ENCODE measurements around the gene LGALS16. TPM values are rescaled to one million over a fixed set of nuclear protein-coding genes. Genes with fewer than 3 reads are reported as not detected.

Gene LGALS16
- not detected in 2 replicates for total RNA-seq

DNA sequence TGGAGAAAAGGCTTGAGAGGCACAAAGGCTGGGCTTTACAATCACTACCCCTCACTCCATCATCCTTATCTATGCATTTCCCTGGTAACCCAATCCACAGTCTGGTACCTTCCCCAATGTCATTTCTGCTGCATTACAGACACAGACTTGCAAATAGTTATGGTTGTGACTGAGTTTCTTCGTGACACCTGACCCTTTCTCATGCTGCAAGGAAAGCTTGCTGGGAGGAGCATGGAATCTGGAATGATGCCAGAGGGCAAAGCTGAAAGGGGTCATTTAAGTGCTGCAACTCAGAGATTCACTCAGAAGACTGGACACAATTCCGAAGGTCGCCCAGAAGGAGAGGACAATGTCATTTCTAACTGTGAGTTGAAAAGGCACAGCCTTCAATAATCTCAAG lies at the start of gene LGALS16:
TSS of gene LGALS16 (plus strand) at position 301 of the 400 bp plus-strand sequence. CDS start at position 350, 49 bp downstream.
- H3K9me3 Mint-ChIP-seq: no peaks in the 10 kb centered on the region
- POLR2A ChIA-PET: no interaction called here
- H3K27me3 Mint-ChIP-seq: peaks cover 28% of the 10 kb centered on the region
- H3K4me1 Mint-ChIP-seq: no peaks in the 10 kb centered on the region
- intact Hi-C loops (cut with micrococcal nuclease): no loop called here
- H3K4me3 Mint-ChIP-seq: no peak within 1 kb of the TSS
- ATAC-seq (ENCODE audit: low read depth) (no peak), DNase-seq (no peak)
- TF ChIP-seq, protein P1, sequence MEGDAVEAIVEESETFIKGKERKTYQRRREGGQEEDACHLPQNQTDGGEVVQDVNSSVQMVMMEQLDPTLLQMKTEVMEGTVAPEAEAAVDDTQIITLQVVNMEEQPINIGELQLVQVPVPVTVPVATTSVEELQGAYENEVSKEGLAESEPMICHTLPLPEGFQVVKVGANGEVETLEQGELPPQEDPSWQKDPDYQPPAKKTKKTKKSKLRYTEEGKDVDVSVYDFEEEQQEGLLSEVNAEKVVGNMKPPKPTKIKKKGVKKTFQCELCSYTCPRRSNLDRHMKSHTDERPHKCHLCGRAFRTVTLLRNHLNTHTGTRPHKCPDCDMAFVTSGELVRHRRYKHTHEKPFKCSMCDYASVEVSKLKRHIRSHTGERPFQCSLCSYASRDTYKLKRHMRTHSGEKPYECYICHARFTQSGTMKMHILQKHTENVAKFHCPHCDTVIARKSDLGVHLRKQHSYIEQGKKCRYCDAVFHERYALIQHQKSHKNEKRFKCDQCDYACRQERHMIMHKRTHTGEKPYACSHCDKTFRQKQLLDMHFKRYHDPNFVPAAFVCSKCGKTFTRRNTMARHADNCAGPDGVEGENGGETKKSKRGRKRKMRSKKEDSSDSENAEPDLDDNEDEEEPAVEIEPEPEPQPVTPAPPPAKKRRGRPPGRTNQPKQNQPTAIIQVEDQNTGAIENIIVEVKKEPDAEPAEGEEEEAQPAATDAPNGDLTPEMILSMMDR (IDR thresholded peaks at IDR 0.05): no peak
- no peak within 1 kb of the TSS for H3K27ac Mint-ChIP-seq
- CTCF ChIA-PET: no interaction called here
- no peaks in the 10 kb centered on the region for H3K36me3 Mint-ChIP-seq (ENCODE audit: low read depth)

DNA sequence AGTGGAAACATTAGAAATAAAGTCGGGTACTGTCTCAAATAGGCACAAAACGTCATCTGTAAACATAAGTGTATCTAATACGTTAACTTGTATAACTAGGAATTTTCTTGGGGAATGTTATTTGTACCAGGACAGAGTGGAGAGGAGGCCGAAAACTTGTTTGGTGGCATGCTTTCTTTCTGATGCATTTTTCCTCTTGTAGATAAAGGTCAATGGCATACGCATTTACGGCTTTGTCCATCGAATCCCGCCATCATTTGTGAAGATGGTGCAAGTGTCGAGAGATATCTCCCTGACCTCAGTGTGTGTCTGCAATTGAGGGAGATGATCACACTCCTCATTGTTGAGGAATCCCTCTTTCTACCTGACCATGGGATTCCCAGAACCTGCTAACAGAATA lies 48.7 kb upstream of the LGALS16 start:
- peaks cover 13% of the 10 kb centered on the region for H3K27me3 Mint-ChIP-seq
- no peak for DNase-seq
- no peak overlapping the region for H3K4me3 Mint-ChIP-seq
- ChIA-PET POLR2A (no interaction called here), CTCF (no interaction called here)
- ATAC-seq (ENCODE audit: low read depth): no peak
- intact Hi-C loops (cut with micrococcal nuclease): no loop called here
- no peaks in the 10 kb centered on the region for H3K4me1 Mint-ChIP-seq
- TF ChIP-seq, protein P1 (IDR thresholded peaks at IDR 0.05): no peak
- no peaks in the 10 kb centered on the region for H3K36me3 Mint-ChIP-seq (ENCODE audit: low read depth)
- H3K9me3 Mint-ChIP-seq: peaks cover 4% of the 10 kb centered on the region
- H3K27ac Mint-ChIP-seq: no peak overlapping the region

DNA sequence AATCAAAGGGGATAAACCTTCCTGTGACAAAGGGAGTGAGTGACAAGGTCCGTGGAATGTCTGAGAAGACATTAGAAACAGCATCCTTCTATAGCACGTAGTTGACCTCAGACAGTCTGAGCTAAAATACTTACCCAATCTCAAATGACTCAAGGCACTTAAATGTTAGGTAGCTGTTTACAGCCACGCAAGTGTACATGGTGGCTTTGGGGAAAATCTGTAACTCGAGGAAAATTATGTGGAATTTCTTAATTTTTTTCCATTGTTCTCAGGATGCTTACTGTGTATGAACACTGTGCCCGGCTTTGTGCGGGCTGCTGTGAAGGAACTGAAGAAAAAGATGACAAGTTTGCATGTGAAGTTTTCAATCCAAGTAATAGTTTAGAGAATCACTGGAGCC lies 48.2 kb upstream of the LGALS16 start:
- POLR2A ChIA-PET: no interaction called here
- H3K27ac Mint-ChIP-seq: no peak overlapping the region
- intact Hi-C loops (cut with micrococcal nuclease): no loop called here
- DNase-seq: no peak
- peaks cover 7% of the 10 kb centered on the region for H3K9me3 Mint-ChIP-seq
- TF ChIP-seq, protein P1 (IDR thresholded peaks at IDR 0.05): no peak
- ATAC-seq (ENCODE audit: low read depth): no peak
- H3K4me3 Mint-ChIP-seq: no peak overlapping the region
- H3K4me1 Mint-ChIP-seq: no peaks in the 10 kb centered on the region
- peaks cover 15% of the 10 kb centered on the region for H3K27me3 Mint-ChIP-seq
- H3K36me3 Mint-ChIP-seq (ENCODE audit: low read depth): no peaks in the 10 kb centered on the region
- CTCF ChIA-PET: no interaction called here

- intact Hi-C loops (cut with micrococcal nuclease): no loop called here
- TF ChIP-seq, protein P1 (IDR thresholded peaks at IDR 0.05): no peak
- ATAC-seq (ENCODE audit: low read depth) (no peak), DNase-seq (no peak)
- no peak overlapping the region for H3K4me3 Mint-ChIP-seq
- CTCF ChIA-PET: no interaction called here
- H3K27ac Mint-ChIP-seq: no peak overlapping the region
- POLR2A ChIA-PET: no interaction called here
- H3K9me3 Mint-ChIP-seq: peaks cover 21% of the 10 kb centered on the region
- H3K4me1 Mint-ChIP-seq: no peaks in the 10 kb centered on the region
- peaks cover 17% of the 10 kb centered on the region for H3K27me3 Mint-ChIP-seq
- no peaks in the 10 kb centered on the region for H3K36me3 Mint-ChIP-seq (ENCODE audit: low read depth)
Measured at GRCh38 chr19:39613597-39613996, 42.1 kb upstream of the LGALS16 start.

- CTCF ChIA-PET: no interaction called here
- Mint-ChIP-seq H3K4me1 (no peaks in the 10 kb centered on the region), H3K4me3 (no peak overlapping the region), H3K36me3 (ENCODE audit: low read depth) (no peaks in the 10 kb centered on the region), H3K27ac (no peak overlapping the region), H3K27me3 (peaks cover 40% of the 10 kb centered on the region), H3K9me3 (peaks cover 12% of the 10 kb centered on the region)
- POLR2A ChIA-PET: no interaction called here
- no peak for ATAC-seq (ENCODE audit: low read depth)
- intact Hi-C loops (cut with micrococcal nuclease): no loop called here
- TF ChIP-seq, protein P1 (IDR thresholded peaks at IDR 0.05): no peak
- DNase-seq: no peak
Measured at GRCh38 chr19:39617745-39618144, 38.0 kb upstream of the LGALS16 start.

Data from activated B cell treated with CpG ODN at 0.5 μM for 24 hours (primary cell).